SK-N-DZ (cell line): ENCODE data around the gene GFER. TPM values are rescaled to one million over a fixed set of nuclear protein-coding genes. Genes with fewer than 3 reads are reported as not detected.
A peak's percentile ranks its signal among the peaks of the same experiment; 100 is the strongest.
"Not testable (repeated sequence)": the region's sequence is repeated elsewhere in the genome, so short reads cannot be mapped to it uniquely, and the experiment has no call there.

Source experiments
- DNase-seq: peaks from one replicate; pipeline ENCODE4 v3.0.0-alpha.2; 2015; ENCODE audit warnings: low spot score
- polyA plus RNA-seq, 2 experiments: library from polyadenylated mRNA; depleted of rRNA; stranded (reverse); fragments of >200 nt; gene quantifications; 2 replicates each; pipeline ENCODE4 v1.2.3, GENCODE V29; 2014

The GFER gene
- polyA plus RNA-seq (2014; cell fraction: cytosol; rRNA removed): 49.5 and 50.6 TPM in 2 replicates
- 69.2 and 77.4 TPM in 2 replicates for polyA plus RNA-seq (2014; cell fraction: nucleus; rRNA removed)

DNA sequence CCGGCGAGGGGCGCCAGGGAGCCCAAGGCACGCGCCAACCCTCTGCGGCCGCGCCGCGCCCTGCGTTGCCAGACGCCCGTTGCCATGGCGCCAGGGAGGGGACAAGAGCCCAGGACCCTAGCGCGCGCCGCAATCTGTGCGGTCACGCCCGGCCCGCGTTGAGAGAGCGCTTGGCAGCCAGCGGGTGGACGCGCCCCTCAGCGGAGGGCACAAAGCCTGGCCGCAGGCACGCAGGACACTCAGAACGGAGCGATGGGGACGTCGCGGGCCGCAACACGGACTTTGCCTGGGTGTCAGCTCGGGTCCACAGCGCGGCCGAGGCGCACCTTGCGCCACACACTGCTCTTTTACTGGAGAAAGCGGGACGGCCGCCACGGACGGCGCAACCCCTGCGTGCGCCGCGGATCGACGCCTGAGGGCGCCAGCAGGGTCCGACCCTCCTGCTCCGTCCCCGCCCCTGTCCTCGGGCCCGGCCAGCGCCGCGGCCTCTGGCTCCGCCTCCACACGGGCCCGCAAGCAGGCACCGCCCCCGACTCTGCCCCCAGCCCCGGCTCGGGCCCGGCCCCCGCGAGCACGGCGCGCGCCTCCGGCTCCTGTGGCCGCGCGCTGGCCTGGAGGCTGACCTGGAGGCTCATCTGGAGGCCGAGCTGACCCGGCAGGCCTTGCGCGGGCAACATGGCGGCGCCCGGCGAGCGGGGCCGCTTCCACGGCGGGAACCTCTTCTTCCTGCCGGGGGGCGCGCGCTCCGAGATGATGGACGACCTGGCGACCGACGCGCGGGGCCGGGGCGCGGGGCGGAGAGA is at the start of gene GFER:
Gene GFER, plus strand, starts transcription at position 650 of the 803 bp plus-strand sequence. Its CDS starts 26 bp downstream, at position 676.
- DNase-seq: peak; percentile 92

DNA sequence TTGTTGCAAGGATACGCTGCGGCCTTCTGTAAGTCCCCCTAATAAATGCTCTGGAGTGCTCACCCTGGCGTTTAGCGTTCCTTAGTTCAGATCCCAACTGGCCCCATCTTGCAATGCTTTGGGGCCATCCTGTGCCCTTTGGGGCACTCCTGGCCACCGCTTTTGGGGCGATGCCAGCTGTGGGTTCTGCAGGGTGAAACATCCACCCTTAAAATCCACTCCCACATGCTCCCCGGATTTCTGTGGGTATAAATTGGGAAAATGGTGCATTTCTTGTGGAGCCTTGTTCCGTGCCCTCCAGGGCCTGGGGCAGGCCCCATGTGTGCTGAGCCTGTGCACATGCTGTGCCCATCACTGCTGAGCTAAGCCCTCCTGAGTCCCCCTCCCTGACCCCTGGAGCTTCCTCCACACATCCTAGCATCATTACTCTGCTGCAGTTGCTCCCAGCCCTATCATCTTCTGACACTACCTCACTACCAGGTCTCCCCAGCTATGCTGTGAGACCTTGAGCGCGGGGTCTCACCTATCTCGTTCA is 47.0 kb upstream of the GFER start:
- no peak for DNase-seq

DNA sequence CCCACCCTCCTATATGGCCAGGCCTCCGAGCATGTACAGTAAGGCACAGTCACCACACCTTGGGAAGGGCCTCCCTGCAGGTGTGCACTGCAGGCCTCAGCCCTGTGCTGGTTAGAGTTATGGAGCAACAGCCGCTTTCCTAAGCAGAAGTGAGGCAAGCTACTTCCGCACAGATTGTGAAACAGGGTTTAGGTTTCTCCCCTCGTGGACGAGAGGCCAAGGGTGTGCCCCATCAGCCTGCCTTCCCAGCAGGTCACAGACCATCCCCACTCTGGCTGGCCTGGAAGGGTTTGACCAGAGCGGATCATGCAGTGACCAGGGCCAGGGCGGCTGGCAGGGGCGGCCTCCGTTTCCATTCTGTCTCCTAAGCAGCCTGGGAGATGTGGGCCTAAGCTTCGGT is 45.7 kb upstream of the GFER start:
- no peak for DNase-seq

DNA sequence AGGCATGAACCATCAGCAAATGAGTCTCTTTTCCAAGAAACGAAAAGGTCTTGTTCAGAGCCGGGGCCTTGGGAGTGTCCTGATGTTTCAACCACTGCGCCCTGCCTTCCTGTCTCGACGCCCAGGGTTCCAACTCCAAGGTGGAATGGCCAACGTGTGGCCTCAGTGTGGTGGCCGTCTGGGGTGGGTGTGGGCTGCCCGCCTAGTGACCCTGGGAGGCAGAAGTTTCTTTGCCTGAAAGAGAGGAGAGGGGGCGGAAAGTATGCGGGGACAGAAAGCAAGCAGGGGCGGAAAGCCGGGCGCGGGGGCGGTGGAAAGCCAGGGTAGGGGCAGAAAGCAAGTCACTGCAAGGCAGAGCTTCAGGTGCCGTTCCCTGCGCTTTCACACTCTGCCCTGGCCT is 45.1 kb upstream of the GFER start:
- DNase-seq: no peak

DNA sequence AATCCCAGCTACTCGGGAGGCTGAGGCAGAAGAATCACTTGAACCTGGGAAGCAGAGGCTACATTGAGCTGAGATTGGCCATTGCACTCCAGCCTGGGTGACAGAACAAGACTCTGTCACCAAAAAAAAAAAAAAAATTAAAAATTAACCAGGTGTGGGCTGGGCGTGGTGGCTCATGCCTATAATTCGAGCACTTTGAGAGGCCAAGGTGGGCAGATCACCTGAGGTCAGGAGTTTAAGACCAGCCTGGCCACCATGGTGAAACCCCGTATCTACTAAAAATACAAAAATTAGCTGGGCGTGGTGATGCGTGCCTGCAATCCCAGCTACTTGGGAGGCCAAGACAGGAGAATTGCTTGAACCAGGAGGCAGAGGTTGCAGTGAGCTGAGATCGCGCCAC is 44.2 kb upstream of the GFER start:
- DNase-seq: not testable (repeated sequence)

DNA sequence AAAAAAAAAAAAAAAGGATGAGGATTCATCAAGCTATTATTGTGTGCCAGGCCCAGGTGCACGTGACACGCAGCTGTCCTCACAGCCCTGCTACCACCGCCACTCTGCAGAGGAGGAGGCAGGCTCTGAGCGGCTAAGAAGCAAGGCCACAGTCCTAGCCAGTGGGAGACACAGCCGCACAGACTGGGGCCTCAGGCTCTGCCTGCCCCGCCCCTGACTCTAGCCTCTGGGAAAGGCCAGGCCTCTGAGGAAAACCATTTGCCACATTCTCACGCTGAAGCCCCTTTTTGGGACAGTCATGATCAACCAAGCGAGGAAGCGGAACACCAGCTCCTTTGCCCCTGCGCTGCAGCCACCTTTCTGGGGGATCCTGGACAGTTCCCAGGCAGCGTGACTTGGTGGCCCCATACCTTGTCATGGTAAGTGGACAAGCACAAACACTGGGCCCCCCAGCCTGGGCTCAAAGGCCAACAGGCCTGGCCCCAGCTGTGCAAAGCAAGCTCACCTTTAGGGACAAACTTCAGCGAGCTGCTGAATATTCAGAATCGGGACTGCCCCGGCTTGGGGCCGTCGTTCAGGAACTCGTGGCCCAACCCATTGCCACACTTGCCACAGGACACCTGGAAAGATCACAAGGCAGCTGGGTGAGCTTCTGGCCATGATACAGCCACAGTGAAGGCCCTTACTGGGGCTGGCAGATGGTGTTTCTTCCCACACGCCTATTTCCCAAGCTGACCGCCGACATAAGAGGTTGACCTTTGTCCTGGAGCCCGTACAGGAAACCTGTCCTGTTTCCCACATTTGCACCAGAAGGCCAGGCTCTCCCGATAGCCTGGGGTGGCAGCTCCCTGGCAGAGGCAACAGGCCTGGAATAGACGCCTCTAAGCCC is 43.5 kb upstream of the GFER start:
- DNase-seq: no peak

DNA sequence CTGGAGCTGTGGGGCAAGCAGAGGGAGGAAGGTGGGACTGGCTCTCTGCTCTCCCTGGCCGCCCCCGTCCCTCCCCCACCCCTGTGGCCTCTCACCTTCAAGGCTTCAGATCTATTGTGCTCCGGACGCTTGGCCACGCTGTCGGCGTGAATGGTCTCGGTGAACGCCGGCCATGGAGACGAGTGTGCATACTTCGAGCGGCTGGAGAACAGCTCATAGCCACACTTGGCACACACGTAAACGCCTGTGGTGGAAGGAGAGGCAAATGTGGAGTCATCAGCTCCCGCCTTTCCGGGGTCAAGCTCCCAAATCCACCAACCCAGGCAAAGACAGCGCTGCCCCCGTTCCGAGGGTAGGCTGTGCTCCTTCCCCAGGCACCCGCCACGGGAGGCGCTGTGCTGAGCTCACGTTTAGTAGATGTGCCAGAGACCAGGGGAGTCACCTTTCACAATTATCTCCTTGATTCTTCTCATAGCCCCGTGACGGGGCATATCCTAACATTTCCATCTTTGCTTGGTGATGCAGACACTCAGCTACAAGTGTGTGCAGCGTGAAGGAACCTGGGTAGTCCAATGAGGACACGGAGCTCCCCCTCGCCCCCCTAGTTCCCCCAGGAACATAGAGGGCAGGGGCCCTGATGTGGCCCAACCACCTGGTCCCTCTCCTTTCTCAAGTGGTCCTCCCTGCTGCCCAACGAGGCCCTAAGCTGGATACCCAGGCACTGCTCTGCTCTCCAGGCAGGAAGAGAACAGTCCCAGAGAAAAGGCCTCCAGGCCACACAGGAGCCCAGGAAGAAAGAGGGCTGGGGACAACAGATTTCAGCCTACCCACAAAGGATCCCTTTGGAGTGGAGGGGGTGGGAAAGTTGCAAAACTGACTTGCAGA is 42.6 kb upstream of the GFER start:
- no peak for DNase-seq

DNA sequence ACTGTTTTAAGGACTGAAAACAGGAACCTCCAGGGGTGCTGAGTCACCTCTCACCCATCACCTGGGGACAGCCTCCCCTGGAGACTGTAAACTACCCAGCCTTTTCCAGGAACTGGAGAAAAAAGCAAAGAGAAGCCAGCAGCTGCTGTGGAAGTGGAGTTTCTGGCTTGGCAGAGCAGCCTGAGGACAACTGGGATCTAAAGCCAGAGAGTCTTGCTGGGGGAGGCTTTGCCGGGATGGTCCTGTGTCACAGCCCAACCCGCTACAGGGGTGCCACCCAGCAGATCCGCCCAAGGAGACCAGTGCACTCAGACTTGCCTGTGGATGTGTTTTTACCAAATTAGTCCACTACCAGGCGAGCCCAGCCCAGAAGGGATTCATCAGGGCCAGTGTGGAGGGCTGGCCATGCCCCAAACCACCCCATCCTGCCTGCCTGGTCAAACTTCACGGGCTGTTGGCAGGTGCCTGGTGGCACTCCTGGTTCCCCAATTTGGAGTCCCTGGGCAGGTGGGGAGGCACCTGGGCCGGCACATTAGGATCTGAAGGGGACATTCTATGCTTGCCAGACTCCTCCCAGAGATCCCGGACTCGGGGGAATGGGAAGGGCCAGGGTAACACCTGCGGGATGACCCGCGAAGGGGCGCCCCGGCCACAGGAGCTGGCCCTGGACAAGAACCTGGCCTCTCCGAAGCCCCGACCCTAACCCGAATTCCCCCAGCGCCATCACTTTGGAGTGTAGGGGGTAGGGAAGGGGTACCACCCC is 41.8 kb upstream of the GFER start:
- no peak for DNase-seq

DNA sequence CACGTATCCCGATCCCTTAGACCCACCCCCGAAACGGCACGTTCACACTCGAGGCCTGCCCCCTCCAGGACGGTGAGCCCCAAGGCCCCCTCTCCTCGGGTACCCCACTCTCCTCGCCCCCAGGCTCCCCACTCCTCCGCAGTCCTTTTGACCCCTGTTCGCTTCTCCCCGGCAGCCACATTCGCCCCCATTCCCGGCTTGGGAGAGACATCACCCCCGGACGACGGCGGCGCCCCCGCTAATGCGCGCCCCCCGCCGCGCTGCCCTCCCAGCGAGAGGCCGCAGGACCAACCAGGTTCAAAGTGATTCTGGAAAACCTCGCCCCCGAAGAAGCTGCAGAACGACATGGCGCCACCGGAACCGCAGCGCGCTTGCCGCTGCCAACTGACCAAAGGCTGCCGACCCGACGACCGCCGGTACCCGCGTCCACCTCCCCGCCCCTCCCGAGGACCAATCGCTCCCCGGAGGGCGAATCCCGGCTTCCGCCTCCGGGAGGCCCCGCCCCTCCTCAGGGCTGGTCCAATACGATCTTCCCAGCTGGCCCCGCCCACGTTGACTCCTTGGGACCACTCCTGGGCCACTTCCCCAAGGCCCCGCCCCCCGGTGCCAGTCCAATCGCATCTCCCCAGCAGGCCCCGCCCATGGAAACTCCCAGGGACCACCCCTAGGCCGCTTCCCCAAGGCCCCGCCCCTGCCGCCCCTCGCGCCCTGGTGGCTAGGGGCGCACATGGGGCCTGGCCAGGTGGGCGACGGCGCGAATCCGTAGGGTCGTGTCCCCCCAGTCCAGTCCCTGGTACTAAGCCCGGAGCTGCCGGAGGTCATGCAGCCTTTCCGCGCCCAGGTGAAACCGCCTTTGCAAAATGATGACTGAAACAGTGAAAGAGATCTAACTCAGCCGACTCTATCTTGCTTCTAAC is 40.9 kb upstream of the GFER start, which contains the start of gene MSRB1:
Gene MSRB1, minus strand, starts transcription at position 390 of the 917 bp plus-strand sequence. Its CDS starts 43 bp downstream, at position 347.
- peak; percentile 99 for DNase-seq

DNA sequence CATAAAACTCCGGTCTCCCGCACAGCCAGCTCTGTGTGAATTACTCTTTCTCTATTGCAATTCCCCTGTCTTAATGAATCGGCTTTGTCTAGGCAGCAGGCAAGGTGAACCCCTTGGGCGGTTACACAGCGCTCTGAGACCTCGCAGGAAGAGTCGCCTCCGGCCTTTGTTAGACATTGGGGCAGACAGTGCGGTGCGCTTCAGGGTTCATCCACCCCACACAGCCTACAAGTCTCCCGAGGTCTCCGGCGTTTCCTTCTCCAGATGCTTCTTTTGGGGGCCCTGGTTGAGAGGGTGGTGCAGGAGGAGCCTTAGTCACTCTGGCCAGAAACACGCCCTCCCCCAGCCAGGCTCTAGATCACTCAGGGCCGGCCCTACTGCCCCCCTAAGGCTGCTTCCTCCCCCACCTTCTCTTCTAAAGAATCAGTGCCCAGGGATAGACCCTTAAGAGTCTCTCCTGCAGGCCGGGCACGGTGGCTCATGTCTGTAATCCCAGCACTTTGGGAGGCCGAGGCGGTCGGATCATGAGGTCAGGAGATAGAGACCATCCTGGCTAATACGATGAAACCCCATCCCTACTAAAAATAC is 39.3 kb upstream of the GFER start:
- no peak for DNase-seq

DNA sequence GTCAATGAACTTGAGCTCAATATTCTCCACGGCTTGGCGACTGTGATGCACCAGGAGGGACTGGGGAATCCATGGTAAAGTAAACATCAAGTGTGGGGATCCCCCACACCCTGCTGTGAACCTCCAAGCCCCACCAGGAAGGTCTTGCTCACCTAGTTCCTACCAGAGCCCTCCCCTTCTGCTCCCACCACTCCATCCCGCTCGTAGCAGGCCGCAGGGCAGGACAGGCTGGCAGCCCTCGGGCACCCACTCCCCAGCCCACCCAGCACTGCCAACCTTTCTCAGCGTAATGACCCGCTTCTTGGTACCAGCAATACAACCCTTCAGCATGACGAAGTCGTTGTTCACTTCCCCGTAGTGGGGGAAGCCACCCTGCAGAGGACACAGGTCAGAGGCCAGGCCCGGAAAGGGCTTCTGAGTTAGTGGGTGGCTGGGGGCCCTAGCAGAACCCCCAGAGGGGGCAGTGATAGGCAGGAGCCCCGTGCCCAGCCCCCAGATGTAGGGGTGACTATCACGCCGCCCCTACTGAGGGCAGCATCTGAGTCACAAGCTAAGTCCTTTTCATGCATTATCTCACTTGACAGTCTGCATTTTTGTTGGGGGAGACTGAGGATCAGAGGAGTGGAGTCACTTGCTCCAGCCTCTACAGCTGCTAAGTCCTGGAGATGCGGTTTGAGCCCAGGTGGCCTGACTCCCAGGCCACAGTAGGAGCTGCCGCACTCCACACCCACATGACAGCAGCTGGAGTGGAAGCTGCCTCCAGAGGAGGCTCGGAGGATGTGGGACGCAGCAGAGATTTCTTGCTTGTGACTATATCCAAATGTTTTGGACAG is 38.2 kb upstream of the GFER start:
- no peak for DNase-seq

DNA sequence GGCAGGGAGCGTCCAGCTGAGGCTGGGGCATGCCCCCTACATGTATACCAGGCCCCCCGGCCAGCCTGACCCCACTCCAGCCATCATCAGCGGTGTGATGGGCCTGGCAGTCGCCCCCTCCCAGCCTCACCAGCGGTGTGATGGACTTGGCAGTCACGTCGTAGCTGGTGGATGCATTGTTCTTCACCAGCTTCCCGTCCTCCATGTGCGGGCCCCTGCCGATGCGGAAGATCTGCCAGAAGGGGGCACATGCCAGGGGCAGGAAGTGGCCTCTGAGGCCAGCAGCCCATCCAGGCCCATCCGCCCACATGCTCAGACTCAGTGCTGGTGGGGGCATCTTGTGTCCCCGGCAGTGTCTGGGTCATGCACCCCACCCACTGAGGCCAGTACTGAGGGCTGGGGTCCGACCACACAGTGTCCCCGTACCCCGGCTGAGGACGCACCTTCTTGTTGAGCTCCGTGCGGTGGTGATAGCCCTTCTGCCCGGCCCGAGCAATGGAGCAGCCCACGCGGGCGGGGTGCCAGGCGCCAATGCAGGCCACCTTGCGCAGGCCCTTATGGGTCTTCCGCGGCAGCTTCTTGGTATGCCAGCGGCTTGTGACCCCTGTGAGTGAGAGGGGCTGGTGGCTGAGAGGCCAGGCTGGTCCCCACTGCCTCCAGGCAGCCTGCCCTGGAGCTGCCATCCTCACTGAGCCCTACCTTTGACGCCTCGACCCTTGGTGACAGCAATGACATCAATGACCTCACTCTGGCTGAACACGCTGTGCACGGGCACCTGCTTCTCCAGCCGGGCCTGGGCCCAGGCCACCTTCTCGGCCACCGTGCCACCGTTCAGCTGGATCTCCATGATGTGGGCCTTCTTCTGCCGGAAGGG is 37.3 kb upstream of the GFER start:
- DNase-seq: no peak

DNA sequence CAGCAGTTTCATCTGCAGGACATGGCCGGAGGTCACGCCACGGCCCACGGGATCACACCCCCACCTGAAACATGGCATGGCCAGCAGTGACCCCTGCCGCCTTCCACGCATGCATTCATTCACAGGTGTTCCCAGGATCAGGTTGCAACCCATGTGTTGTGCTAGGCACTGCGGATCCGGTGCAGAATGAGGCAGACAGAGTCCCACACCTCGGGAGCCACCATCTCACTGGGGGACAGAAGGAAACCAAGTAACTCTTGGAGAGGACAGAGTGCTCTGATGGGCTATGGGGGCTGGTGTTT is 36.7 kb upstream of the GFER start:
- no peak for DNase-seq

DNA sequence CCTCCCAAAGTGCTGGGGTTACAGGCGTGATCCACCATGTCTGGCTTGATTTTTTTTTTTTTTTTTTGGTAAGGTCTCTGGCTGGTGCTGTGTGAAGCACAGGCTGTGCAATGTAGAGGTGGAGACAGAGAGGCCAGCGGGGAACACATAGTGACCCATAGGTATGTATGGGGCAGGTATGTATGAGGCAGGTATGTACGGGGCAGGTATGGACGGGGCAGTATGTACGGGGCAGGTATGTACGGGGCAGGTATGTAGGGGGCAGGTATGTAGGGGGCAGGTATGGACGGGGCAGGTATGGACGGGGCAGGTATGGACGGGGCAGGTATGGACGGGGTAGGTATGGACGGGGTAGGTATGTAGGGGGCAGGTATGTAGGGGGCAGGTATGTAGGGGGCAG is 34.5 kb upstream of the GFER start:
- no peak for DNase-seq

DNA sequence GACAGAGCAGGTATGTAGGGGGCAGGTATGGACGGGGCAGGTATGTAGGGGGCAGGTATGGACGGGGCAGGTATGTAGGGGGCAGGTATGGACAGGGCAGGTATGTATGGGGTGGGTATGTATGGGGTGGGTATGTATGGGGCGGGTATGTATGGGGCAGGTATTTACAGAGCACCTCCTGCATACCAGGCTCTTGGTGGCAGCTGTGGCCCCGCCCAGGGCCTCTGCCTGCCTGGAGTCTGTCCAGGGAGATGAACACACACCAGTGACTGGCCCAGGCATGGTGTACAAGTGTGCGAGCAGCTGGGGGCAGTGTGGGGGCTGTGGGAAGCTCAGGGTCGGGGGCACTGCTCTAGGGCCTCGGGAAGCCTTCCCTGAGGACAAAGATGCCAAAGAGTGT is 33.9 kb upstream of the GFER start:
- no peak for DNase-seq

DNA sequence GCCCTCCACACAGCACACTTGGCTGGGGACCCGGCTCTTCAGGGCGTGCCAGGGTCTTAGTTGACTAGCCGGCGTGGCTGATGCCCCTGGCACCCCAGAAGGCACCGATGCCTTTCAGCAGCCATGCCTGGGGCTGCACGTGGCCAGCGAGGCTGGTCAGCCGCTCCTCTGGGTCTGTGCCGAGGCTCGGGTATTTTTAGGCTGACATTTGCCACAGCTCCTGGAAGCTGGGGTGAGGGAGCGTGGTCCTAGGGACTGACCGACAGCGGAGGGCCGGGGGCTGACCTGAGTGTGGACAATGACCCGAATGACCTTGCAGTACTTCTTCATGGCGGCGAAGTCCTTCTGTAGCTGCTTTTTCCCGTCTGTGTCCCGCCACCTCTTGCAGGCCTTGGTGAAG is 33.4 kb upstream of the GFER start:
- DNase-seq: no peak

DNA sequence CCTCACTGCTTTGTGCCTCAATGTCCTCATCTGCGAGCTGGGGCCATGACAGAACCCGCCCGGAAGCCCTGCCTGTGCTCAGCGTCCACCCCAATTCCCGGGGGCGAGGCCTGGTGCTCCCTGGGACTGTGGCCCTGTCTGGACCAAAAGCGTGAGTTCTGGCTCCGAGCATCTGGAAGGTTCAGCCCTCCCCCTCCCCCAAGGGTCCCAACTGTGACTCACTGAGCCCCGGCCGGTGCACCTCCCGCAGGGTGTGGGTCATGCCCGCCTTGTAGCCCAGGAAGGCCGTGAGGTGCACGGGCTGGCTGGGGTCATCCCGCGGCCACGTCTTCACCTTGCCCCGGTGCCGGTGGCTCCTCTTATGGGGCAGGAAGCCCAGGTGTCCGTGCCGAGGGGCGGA is 30.3 kb upstream of the GFER start:
- no peak for DNase-seq
